ENCODE results near the gene WDR33. TPM values are rescaled to one million over a fixed set of nuclear protein-coding genes. Genes with fewer than 3 reads are reported as not detected.

The WDR33 gene
- total RNA-seq, 4 donors from 2014 or later = 42.3 to 53.2 (median 45.8) TPM

DNA sequence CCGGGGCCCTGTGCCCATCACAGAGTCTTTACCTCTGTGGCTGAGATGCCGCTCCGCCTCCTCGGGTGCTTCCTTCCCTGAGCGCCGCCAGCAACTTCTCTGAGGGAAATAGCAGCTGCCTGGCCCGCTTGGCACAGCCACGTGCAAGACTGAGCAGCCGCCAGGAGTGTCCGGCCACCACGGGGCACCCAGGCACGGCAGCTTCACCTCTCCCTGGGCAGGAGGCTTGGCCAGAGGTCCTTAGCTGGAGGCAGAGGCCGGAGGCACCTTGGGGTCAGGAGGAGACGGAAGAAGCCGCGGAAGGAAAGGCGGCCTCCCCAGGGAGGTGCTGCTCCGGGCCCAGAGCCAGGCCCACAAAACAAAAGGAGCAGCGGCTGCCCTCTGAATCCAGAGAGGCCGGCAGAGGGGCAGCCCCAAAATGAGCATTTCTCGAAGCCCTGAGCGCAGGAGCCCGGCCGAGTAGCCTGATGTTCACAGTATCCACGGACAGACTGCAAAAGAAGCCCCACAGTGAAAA lies 129.6 kb downstream of the WDR33 start:
- no peak for TF ChIP-seq CTCF (IDR thresholded peaks at IDR 0.05; ENCODE audit: low read depth)

DNA sequence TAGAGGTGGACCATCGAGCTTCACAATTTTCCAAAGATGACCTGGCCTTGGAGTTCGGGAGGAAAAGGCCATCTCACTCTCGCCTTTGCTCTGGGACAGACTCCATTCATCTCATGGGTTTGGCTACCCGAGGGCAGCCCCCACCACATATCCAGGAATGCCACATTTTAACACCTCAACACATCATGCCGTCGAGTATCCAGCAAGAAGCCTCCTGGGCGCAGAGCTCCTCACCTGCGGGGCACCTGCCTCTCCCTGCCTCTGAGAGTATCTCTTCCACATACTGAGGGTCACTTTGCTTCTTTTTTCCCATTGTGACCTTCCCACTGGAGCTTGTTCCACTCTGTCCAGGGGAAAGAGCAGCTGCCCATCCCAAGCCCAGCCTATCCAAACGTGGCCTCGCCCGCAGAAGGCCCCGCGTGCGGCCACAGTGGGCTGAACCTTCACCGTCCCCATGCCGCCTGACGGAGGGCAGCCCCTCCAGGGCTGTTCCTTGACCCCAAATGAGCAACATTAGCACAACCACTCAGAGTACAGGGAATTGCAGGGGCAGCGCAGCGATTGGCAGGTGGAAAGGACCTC lies 130.2 kb downstream of the WDR33 start:
- no peak for TF ChIP-seq CTCF (IDR thresholded peaks at IDR 0.05; ENCODE audit: low read depth)

- no peak for TF ChIP-seq CTCF (IDR thresholded peaks at IDR 0.05; ENCODE audit: low read depth)
These were observed 131.2 kb downstream of the WDR33 start for GRCh38 chr2:127679680-127680361.

- no peak for TF ChIP-seq CTCF (IDR thresholded peaks at IDR 0.05; ENCODE audit: low read depth)
These were observed 132.0 kb downstream of the WDR33 start for GRCh38 chr2:127678991-127679390.

DNA sequence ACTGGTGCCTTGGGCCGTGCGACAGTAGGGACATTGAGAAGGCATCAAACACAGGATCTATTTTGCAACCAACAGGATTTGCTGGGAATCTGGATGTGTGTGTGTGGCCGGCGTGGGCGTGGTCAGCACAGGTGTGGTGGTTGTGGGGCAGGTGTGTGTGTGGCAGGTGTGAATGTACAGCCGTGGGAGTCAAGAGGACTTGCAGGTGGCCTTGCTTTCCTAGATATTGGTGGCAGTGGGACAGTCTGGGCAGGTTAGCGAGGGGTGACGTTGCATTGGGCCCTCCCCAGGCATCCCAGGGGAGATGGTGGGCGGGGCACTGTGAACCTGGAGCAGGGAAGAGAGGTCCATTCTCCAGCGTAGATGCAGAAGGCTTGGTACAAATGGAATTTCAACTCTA lies 132.4 kb downstream of the WDR33 start:
- TF ChIP-seq CTCF (IDR thresholded peaks at IDR 0.05; ENCODE audit: low read depth) = no peak

- no peak for TF ChIP-seq CTCF (IDR thresholded peaks at IDR 0.05; ENCODE audit: low read depth)
These were observed 134.1 kb downstream of the WDR33 start for GRCh38 chr2:127676906-127677305.

DNA sequence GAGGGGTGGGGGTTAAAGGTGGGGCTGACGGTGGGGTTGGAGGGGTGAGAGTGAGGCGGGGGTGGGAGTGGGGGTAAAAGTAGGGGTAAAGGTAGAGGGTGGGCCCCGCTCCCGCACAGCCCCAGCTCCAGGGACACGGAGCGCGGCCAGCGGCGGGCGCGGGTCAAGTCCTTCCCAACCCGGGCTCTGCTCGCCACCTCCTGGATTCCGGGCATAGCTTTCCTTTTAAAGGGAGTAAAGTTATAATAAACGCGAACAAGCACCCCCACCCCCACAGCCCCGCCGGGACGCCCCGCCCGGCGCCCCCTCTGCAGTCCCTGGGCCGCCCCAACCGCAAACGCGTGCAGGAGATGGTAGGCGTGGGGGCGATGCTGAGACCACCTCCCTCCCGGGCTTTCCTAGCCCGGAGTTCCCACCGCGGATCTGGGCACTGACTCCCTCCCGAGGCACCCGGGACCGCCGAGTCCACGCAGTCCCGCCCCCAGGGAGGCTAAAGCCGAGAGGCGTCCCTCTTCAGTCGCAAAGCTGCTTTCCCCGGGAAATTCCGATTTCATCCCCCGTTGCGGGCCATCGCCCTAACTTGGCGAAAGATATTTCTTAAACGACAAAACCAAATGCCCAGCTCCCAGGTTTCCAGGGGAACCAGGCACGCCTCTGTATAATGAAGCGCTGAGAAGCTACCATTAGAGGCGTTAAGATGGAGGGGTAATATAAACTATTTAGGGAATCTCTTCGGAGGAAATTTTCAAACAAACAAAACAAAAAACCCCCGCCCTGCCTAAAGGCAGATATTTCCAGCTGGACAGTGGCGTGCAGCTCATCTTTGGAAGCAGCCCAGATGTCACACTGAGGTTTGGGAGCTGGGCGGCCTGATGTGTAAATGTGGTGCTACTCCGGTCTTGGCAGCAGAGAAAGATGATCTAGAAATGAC lies 135.4 kb downstream of the WDR33 start, which contains the start of gene LIMS2:
LIMS2 (minus strand) TSS at position 200 of the 931 bp plus-strand sequence. CDS start 506 bp downstream, outside the sequence.
- no peak for TF ChIP-seq CTCF (IDR thresholded peaks at IDR 0.05; ENCODE audit: low read depth)
